T-helper 2 cell treated with Interferon-gamma antibody and Interleukin-4, amounts not matched to agents 5 μg/mL and 100 μg/mL, for 36 hours (primary cell): ENCODE data around the gene MS4A4E.

ENCODE experiments used
- DNase-seq: peaks from one replicate; pipeline ENCODE4 v3.0.0; 2021; ENCODE audit warnings: low spot score
- H3K27ac Mint-ChIP-seq: one replicate; pipeline ENCODE4 v1.8.0; 2021; ENCODE audit warnings: mild to moderate bottlenecking, mixed read lengths
- H3K27me3 Mint-ChIP-seq: one replicate; pipeline ENCODE4 v1.8.0; 2021; ENCODE audit warnings: low read depth, mixed read lengths
- H3K36me3 Mint-ChIP-seq: one replicate; pipeline ENCODE4 v1.8.0; 2021; ENCODE audit warnings: low read depth, mixed read lengths
- H3K4me1 Mint-ChIP-seq: one replicate; pipeline ENCODE4 v1.8.0; 2021; ENCODE audit warnings: low read depth, mixed read lengths
- H3K4me3 Mint-ChIP-seq: one replicate; pipeline ENCODE4 v1.8.0; 2022; ENCODE audit warnings: mild to moderate bottlenecking, moderate library complexity, mixed read lengths
- H3K9me3 Mint-ChIP-seq: one replicate; pipeline ENCODE4 v1.8.0; 2021; ENCODE audit warnings: mixed read lengths

Gene MS4A4E

DNA sequence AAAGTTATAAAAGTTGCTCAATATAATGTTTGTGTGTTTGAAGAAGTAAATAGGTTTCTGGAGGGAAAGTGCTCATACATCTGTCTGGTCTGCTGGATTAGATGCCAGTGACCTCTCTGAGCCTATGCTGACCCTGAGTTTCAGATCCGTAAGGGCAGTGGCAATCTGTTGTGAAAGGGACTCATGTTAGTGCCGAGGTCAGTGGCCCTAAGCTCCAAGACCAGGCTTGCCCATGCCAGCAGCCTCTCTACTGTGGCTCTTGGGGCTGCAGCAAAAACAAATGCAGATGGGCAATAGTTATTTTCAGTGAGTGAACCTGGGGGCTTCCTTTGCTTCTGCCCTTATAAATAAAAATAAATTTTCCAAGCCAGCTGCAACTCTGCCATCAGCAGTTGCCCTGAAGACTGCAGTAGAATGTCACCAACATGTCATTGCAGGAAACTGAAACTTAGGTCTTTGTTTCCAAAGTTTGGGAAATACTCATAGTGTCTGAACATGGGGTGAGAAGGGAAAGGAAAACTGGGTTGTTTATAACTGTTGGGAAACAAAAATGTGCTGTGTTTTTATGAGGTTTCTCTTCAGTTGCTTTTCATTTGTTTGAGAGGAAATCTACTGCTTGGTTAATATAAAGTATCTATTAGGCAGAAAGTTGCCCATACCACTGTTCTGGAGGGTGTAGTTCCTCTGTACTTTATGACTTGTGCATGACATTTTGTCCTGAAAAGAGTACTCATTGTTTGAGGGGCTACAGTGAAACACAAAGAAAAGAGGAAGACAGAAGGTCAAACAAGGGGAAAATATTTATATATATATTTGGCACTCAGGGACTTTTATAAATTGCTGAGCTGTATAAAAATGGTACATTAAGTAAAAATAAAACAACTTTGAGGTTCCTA, 9.5 kb upstream of the MS4A4E start:
- Mint-ChIP-seq H3K27ac (no peak overlapping the region), H3K27me3 (peaks cover 3% of the 10 kb centered on the region), H3K4me1 (no peaks in the 10 kb centered on the region), H3K9me3 (peaks cover 6% of the 10 kb centered on the region), H3K4me3 (no peak overlapping the region), H3K36me3 (no peaks in the 10 kb centered on the region)
- DNase-seq = no peak

DNA sequence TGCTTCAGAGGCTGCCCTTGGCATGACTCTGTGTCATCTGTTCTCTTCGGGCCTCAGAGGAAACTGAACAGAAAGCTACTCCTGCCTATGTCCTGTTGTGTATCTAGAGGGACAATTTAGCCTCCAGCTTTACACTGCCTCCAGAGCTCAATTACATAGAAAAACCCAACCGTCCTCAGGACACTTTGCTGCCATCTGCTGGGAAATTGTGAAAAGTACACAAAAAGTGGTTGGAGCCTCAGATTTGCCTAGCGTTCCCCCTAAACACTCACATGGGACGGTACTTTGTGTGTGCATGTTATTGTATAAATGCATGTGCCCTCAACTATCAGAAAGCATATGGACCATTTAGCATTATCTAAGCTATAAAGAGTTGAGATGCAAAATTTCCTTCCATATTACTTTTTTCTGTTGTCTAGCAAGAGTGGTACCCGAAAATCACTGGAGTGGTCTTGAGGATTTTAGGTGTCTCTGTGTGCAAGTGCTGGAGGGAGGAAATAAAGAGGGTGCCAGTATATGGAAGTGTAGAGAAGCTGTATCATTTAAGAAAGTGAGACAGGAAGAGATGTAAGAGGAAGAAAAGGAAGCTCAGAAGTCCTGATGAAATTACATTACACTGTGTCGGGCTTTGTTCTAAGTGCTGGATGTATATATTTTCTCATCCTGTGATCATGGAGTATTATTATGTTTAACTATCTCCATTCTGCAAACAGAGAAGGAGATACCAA, 8.7 kb upstream of the MS4A4E start:
- H3K27me3 Mint-ChIP-seq = peaks cover 6% of the 10 kb centered on the region
- H3K4me1 Mint-ChIP-seq = no peaks in the 10 kb centered on the region
- H3K4me3 Mint-ChIP-seq = no peak overlapping the region
- no peak overlapping the region for H3K27ac Mint-ChIP-seq
- H3K36me3 Mint-ChIP-seq = no peaks in the 10 kb centered on the region
- no peak for DNase-seq
- H3K9me3 Mint-ChIP-seq = peaks cover 6% of the 10 kb centered on the region

DNA sequence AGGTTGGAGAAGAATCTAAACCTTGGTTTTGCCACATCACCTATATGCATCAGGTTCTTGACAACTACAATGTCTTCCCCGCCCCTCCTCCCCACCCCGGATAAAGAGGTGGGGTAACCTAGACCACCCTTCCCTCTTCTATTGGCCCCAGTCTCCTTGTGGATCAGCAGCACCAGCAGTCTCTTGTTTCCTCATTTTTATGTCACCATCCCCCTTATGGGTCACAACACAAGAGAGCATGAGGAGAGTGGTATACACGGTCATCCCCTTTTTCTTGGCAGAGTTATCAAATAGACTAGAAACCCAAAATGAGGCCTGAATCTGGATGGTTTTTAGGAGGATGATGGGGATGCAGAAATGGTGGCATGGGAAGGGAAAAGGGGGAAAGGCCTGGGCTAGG, 1.2 kb downstream of the MS4A4E start:
- H3K9me3 Mint-ChIP-seq = no peaks in the 10 kb centered on the region
- H3K4me1 Mint-ChIP-seq = no peaks in the 10 kb centered on the region
- H3K27me3 Mint-ChIP-seq = peaks cover 3% of the 10 kb centered on the region
- H3K27ac Mint-ChIP-seq = no peak overlapping the region
- H3K4me3 Mint-ChIP-seq = no peak overlapping the region
- no peaks in the 10 kb centered on the region for H3K36me3 Mint-ChIP-seq
- DNase-seq = no peak

DNA sequence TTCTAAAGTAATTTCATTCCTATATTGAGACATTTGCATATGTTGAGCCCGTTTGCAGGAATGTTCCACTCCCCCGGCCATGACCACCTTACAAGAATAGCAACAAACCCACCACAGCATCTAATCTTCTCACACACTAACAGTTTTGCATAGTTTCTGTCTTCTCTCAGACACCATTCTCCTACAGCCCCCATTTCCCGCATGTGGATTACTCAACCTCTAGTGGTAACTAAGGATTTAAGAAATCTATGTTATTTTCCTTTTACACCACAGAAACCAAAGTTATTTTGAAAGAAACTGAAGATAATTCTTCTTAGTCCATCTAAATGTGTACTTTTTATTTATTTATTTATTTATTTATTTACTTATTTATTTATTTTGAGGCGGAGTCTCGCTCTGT, 2.3 kb downstream of the MS4A4E start:
- Mint-ChIP-seq H3K4me3 (no peak overlapping the region), H3K4me1 (no peaks in the 10 kb centered on the region), H3K9me3 (no peaks in the 10 kb centered on the region), H3K27ac (no peak overlapping the region), H3K27me3 (peaks cover 3% of the 10 kb centered on the region), H3K36me3 (no peaks in the 10 kb centered on the region)
- no peak for DNase-seq

DNA sequence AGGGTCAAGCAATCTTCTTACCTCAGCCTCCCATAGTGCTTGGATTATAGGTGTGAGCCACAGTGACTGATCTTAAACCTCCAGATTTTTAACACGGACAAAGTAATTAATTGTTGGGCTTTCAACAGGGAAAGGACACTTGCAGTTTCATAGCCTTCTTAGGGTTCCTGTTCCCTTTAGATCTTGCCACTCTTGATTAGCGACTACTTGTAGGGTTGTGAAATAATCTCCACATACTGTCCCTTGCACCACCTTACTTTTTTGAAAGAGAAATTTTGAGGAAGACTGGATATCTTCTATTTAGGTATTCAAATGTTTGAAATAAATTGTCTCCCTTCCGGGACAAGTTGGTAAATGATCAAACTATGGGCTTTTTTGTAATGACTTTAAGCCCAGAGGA, 7.6 kb downstream of the MS4A4E start:
- Mint-ChIP-seq H3K27ac (no peak overlapping the region), H3K36me3 (no peaks in the 10 kb centered on the region), H3K4me1 (no peaks in the 10 kb centered on the region), H3K9me3 (no peaks in the 10 kb centered on the region), H3K27me3 (no peaks in the 10 kb centered on the region), H3K4me3 (no peak overlapping the region)
- no peak for DNase-seq

DNA sequence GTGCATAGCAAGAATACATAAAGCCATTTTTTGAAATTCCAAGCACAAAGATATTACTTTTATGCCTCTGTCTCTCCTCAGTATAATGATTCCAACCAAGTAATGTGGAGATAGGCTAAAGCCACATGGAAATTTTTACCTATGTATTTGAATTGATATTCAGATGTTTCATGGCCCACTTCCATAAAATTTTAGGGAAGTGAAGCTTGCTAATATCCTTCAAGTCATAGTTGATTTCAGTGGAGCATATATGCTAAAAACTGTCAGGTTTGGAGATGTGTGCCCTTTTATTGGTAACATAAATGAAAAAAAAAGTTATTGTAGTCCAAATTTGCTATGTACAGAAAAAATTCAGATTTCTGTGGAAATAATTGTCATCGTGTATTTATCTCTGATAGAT, 12.3 kb downstream of the MS4A4E start:
- H3K4me3 Mint-ChIP-seq = no peak overlapping the region
- H3K27ac Mint-ChIP-seq = no peak overlapping the region
- no peaks in the 10 kb centered on the region for H3K4me1 Mint-ChIP-seq
- no peaks in the 10 kb centered on the region for H3K27me3 Mint-ChIP-seq
- H3K9me3 Mint-ChIP-seq = no peaks in the 10 kb centered on the region
- H3K36me3 Mint-ChIP-seq = no peaks in the 10 kb centered on the region
- DNase-seq = no peak

DNA sequence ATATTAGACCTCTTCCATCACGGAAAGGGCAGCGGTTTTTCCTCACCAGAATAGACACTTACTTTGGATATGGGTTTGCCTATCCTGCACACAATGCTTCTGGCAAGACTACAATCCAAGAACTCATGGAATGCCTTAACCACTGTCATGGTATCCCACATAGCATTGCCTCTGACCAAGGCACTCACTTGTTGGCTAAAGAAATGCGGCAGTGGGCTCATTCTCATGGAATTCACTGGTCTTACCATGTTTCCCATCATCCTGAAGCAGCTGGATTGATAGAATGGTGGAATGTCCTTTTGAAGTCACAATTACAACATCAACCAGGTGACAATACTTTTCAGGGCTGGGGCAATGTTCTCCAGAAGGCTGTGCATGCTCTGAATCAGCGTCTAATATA, 20.8 kb downstream of the MS4A4E start:
- Mint-ChIP-seq H3K4me1 (no peaks in the 10 kb centered on the region), H3K27ac (no peak overlapping the region), H3K4me3 (no peak overlapping the region), H3K36me3 (no peaks in the 10 kb centered on the region), H3K27me3 (no peaks in the 10 kb centered on the region), H3K9me3 (no peaks in the 10 kb centered on the region)
- no peak for DNase-seq

DNA sequence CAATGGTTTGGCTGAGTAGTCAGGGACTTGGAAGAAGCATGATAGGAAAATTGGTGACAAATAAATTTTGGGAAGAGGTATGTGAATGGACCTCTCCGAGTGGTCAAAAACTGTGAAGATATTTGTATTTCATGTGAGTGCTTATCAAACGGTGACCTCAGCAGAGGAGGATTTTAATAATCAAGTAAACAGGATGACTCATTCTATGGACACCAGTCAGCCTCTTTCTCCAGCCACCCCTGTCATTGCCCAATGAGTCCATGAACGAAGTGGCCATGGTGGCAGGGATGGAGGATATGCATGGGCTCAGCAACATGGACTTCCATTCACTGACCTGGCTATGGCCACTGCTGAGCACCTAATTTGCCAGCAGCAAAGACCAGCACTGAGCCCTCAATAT, 21.2 kb downstream of the MS4A4E start:
- no peak for DNase-seq
- H3K9me3 Mint-ChIP-seq = no peaks in the 10 kb centered on the region
- H3K27me3 Mint-ChIP-seq = no peaks in the 10 kb centered on the region
- H3K4me1 Mint-ChIP-seq = no peaks in the 10 kb centered on the region
- H3K27ac Mint-ChIP-seq = no peak overlapping the region
- no peaks in the 10 kb centered on the region for H3K36me3 Mint-ChIP-seq
- no peak overlapping the region for H3K4me3 Mint-ChIP-seq

DNA sequence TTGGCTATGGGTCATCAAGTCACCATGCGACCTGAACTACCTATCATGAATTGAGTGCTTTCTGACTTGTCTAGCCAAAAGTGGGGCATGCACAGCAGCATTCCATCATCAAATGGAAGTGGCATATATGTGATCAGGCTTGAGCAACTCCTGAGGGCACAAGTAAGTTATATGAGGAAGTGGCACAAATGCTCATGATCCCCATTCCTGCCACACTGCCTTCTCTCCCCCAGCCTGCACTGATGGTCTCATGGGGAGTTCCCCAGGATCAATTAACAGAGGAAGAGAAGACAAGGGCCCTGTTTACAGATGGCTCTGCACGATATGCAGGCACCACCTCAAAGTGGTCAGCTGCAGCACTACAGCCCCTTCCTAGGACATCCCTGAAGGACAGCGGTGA, 21.8 kb downstream of the MS4A4E start:
- Mint-ChIP-seq H3K4me1 (no peaks in the 10 kb centered on the region), H3K36me3 (no peaks in the 10 kb centered on the region), H3K9me3 (no peaks in the 10 kb centered on the region), H3K4me3 (no peak overlapping the region), H3K27ac (no peak overlapping the region), H3K27me3 (no peaks in the 10 kb centered on the region)
- no peak for DNase-seq

DNA sequence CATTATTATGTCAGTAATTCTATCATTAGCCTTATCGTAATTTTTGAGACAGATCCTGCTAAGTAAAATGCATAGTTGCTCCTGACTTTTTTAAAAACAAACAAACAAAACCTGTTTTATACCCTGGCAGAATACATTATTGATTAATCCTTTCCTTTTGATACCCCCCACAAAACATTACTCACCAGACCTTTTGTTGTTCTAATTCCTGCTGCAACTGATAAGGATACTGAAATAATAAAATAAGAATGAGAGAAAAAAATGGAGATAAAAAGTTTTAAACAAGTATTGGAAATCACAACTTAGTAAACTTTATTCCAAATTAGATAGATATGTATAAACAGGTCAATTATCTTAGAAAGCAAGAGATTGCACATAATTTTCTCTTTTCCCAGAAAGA, 28.6 kb downstream of the MS4A4E start:
- Mint-ChIP-seq H3K9me3 (no peaks in the 10 kb centered on the region), H3K36me3 (no peaks in the 10 kb centered on the region), H3K27me3 (peaks cover 5% of the 10 kb centered on the region), H3K4me1 (no peaks in the 10 kb centered on the region), H3K4me3 (no peak overlapping the region), H3K27ac (no peak overlapping the region)
- DNase-seq = no peak

DNA sequence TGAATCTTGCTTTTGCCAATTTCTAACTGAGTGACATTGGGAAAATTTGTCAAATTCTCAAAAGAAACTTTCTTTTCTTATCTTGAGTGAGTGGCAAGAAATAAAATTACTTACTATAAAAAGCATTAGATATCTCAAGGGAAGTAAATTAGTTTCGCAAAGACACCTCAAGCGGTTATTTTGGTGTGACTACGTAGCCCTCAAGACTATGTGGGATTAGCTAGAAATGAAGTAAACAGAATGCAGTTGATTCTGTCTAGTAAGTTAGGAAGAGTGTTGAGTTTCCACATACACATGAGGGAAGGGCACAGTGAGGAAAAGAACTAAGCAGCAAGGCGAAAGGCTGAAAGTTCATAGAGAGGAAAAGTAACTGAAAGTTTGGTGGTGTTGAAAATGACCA, 31.7 kb downstream of the MS4A4E start:
- Mint-ChIP-seq H3K27ac (no peak overlapping the region), H3K36me3 (no peaks in the 10 kb centered on the region), H3K4me3 (no peak overlapping the region), H3K27me3 (peaks cover 5% of the 10 kb centered on the region), H3K4me1 (no peaks in the 10 kb centered on the region), H3K9me3 (no peaks in the 10 kb centered on the region)
- no peak for DNase-seq

DNA sequence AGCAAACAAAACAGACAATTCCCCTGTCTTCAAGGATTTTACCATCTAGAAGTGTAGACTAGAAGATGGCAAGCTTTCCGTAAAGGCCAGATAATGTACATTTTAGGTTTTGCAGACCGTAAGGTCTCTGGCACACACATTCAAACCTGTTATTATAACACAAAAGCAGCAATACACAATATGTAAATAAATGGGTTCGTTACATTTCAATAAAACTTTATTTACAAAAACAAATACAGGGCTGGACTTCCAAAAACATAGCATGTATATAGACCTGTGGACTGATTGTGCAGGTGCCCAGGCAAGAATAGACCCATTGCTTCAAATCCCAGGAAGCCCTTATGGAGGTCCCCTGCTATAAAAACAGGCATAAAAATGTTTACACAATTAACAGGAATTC, 33.0 kb downstream of the MS4A4E start:
- H3K4me1 Mint-ChIP-seq = no peaks in the 10 kb centered on the region
- H3K27ac Mint-ChIP-seq = no peak overlapping the region
- H3K4me3 Mint-ChIP-seq = no peak overlapping the region
- DNase-seq = no peak
- peaks cover 5% of the 10 kb centered on the region for H3K27me3 Mint-ChIP-seq
- no peaks in the 10 kb centered on the region for H3K36me3 Mint-ChIP-seq
- no peaks in the 10 kb centered on the region for H3K9me3 Mint-ChIP-seq

DNA sequence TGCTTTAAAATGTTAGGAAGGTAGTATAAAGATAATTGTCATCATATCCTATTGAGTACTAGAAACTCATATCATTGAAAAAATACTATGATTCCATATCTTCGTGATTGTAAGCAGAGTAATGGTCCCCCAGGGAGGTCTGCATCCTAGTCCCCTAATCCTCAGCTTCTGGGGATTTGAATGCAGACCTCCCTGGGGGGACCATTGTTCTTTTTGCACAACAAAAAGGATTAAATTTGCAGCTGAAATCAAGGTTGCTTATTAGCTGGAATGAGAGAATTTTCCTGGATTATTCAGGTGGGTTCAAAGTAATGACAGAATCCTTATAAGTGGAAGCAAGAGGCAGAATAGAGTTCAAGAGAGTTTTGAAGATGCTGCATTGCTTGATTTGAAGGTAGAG, 34.0 kb downstream of the MS4A4E start:
- H3K27me3 Mint-ChIP-seq = peaks cover 9% of the 10 kb centered on the region
- H3K9me3 Mint-ChIP-seq = no peaks in the 10 kb centered on the region
- H3K36me3 Mint-ChIP-seq = no peaks in the 10 kb centered on the region
- no peak overlapping the region for H3K4me3 Mint-ChIP-seq
- H3K4me1 Mint-ChIP-seq = no peaks in the 10 kb centered on the region
- no peak for DNase-seq
- no peak overlapping the region for H3K27ac Mint-ChIP-seq

DNA sequence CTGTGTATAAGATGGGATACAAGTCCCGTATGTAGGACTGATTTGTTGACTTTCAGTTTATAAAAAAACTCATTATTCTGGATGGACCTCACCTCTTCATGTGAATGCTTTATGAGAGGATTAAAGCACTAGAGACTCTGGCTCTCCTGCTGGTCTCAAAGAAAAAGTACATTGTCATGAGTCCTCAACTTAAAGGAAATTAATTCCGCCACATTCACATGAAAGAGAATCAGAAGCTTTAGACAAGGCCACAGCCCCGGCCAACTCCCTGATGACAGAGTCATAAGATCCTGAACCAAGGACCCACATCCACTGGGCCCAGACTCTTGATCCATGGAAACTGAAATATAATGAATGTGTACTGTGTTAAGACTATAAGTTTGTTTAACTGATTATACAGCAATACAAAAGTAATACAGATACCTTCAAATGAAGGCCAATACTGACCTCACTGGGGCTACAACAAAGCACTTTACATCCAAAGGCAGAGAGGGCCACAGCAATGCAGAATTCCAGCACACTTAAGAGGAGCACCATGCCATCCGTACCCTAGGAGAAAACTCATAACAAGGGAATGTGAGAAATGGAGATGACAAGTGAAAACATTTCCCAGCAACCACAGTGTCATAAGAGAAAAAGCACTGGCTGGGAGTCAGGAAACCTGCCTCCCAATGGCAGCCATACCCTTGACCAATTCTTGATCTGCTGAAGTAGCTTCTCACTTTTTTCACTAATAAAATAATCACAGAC, 34.6 kb downstream of the MS4A4E start:
- Mint-ChIP-seq H3K9me3 (no peaks in the 10 kb centered on the region), H3K27me3 (peaks cover 9% of the 10 kb centered on the region), H3K4me3 (no peak overlapping the region), H3K36me3 (no peaks in the 10 kb centered on the region), H3K4me1 (no peaks in the 10 kb centered on the region), H3K27ac (no peak overlapping the region)
- no peak for DNase-seq
